Measurements from ENCODE around the gene CUBN.

GRCh38 chr10:17171141-17171641, 41.6 kb upstream of the CUBN start:
- TF ChIP-seq CEBPB (IDR thresholded peaks at IDR 0.05; ENCODE audit: borderline replicate concordance in 1 of 2, low read depth in 2 of 2, low read length in 2 of 2) (no peak), NFIC (IDR thresholded peaks at IDR 0.05; ENCODE audit: low read depth, low read length) (no peak), FOXM1 (IDR thresholded peaks at IDR 0.05; ENCODE audit: low read depth, low read length) (no peak), SREBF1 (IDR thresholded peaks at IDR 0.05; ENCODE audit: low read length) (no peak), CREB1 (IDR thresholded peaks at IDR 0.05; ENCODE audit: low read depth) (no peak), CHD2 (IDR thresholded peaks at IDR 0.05; ENCODE audit: borderline replicate concordance, low read depth, low read length) (no peak), CTCF (IDR thresholded peaks at IDR 0.05 in 2 of 3, conservative IDR thresholded peaks at IDR 0.05 in 1 of 3; ENCODE audit: control insufficient read depth in 2 of 3, extremely low read depth in 1 of 3, insufficient read depth in 1 of 3, low read depth in 3 of 3, low read length in 3 of 3) (no peak), ZBTB33 (IDR thresholded peaks at IDR 0.05) (no peak), POLR2A (IDR thresholded peaks at IDR 0.05; ENCODE audit: low read depth, low read length) (no peak)

All from GM12878 (cell line).